ENCODE data around the gene SPRY4.

Gene SPRY4

GRCh38 chr5:142295960-142296860 is 28.6 kb downstream of the SPRY4 start:
- no peak overlapping the region for H3K27ac ChIP-seq (ENCODE audit: low read depth, low read length)
- H3K9me2 ChIP-seq (replicated peaks; ENCODE audit: control insufficient read depth, low read length): no peaks in the 10 kb centered on the region
- no peak for TF ChIP-seq EZH2phosphoT487 (IDR thresholded peaks at IDR 0.05; ENCODE audit: borderline replicate concordance, low read length)
- TF ChIP-seq CTCF (IDR thresholded peaks at IDR 0.05; ENCODE audit: low read depth, low read length, poor library complexity, severe bottlenecking): no peak
- no peaks in the 10 kb centered on the region for H3K9me3 ChIP-seq (ENCODE audit: control insufficient read depth, insufficient read depth, low read length)
- H3K27me3 ChIP-seq (ENCODE audit: control insufficient read depth, low read length): peaks cover under 1% of the 10 kb centered on the region; the same call in 1 of the 2 replicates
- no peaks in the 10 kb centered on the region for H3K36me3 ChIP-seq (ENCODE audit: control insufficient read depth, low read length)
- H3K4me2 ChIP-seq (ENCODE audit: low read length): no peak overlapping the region
- no peaks in the 10 kb centered on the region for H4K20me1 ChIP-seq (ENCODE audit: control insufficient read depth, insufficient read depth, low read depth, low read length)
- no peak overlapping the region for H3K4me3 ChIP-seq (ENCODE audit: low read length)
- no peaks in the 10 kb centered on the region for H3K79me2 ChIP-seq (ENCODE audit: control insufficient read depth, low read length)
- no peaks in the 10 kb centered on the region for H3F3A ChIP-seq (ENCODE audit: control insufficient read depth, insufficient read depth)
- no peaks in the 10 kb centered on the region for H3K4me1 ChIP-seq (ENCODE audit: control insufficient read depth, low read length)

GRCh38 chr5:142295084-142295758 is 29.6 kb downstream of the SPRY4 start:
- Histone ChIP-seq H3F3A (ENCODE audit: control insufficient read depth, insufficient read depth) (no peaks in the 10 kb centered on the region), H3K27ac (ENCODE audit: low read depth, low read length) (no peak overlapping the region), H3K9me3 (ENCODE audit: control insufficient read depth, insufficient read depth, low read length) (no peaks in the 10 kb centered on the region), H3K4me2 (ENCODE audit: low read length) (no peak overlapping the region), H3K9me2 (replicated peaks; ENCODE audit: control insufficient read depth, low read length) (no peaks in the 10 kb centered on the region), H4K20me1 (ENCODE audit: control insufficient read depth, insufficient read depth, low read depth, low read length) (no peaks in the 10 kb centered on the region), H3K27me3 (ENCODE audit: control insufficient read depth, low read length) (no peaks in the 10 kb centered on the region; the same call in 1 of the 2 replicates), H3K36me3 (ENCODE audit: control insufficient read depth, low read length) (no peaks in the 10 kb centered on the region), H3K4me1 (ENCODE audit: control insufficient read depth, low read length) (no peaks in the 10 kb centered on the region), H3K79me2 (ENCODE audit: control insufficient read depth, low read length) (no peaks in the 10 kb centered on the region), H3K4me3 (ENCODE audit: low read length) (no peak overlapping the region)
- TF ChIP-seq EZH2phosphoT487 (IDR thresholded peaks at IDR 0.05; ENCODE audit: borderline replicate concordance, low read length) (no peak), CTCF (IDR thresholded peaks at IDR 0.05; ENCODE audit: low read depth, low read length, poor library complexity, severe bottlenecking) (no peak)

- TF ChIP-seq EZH2phosphoT487 (IDR thresholded peaks at IDR 0.05; ENCODE audit: borderline replicate concordance, low read length) (no peak), CTCF (IDR thresholded peaks at IDR 0.05; ENCODE audit: low read depth, low read length, poor library complexity, severe bottlenecking) (no peak)
- no peaks in the 10 kb centered on the region; the same call in 1 of the 2 replicates for H3K27me3 ChIP-seq (ENCODE audit: control insufficient read depth, low read length)
- no peak overlapping the region for H3K4me3 ChIP-seq (ENCODE audit: low read length)
- no peak overlapping the region for H3K27ac ChIP-seq (ENCODE audit: low read depth, low read length)
- H3K9me2 ChIP-seq (replicated peaks; ENCODE audit: control insufficient read depth, low read length): no peaks in the 10 kb centered on the region
- no peak overlapping the region for H3K4me2 ChIP-seq (ENCODE audit: low read length)
- no peaks in the 10 kb centered on the region for H3K36me3 ChIP-seq (ENCODE audit: control insufficient read depth, low read length)
- H3F3A ChIP-seq (ENCODE audit: control insufficient read depth, insufficient read depth): no peaks in the 10 kb centered on the region
- no peaks in the 10 kb centered on the region for H4K20me1 ChIP-seq (ENCODE audit: control insufficient read depth, insufficient read depth, low read depth, low read length)
- no peaks in the 10 kb centered on the region for H3K79me2 ChIP-seq (ENCODE audit: control insufficient read depth, low read length)
- no peaks in the 10 kb centered on the region for H3K4me1 ChIP-seq (ENCODE audit: control insufficient read depth, low read length)
- H3K9me3 ChIP-seq (ENCODE audit: control insufficient read depth, insufficient read depth, low read length): no peaks in the 10 kb centered on the region
These were observed 31.3 kb downstream of the SPRY4 start for GRCh38 chr5:142293486-142293885.
